ENCODE results near the gene GLYATL1B.
"Not testable (repeated sequence)": the region's sequence is repeated elsewhere in the genome, so short reads cannot be mapped to it uniquely, and the experiment has no call there.

GRCh38 chr11:59037434-59037833, 48.7 kb upstream of the GLYATL1B start:
- TF ChIP-seq TAF1, POLR2A, POLR2AphosphoS5, SPI1 (IDR thresholded peaks at IDR 0.05; ENCODE audit: low read depth, low read length): not testable (repeated sequence)
